ENCODE results near the gene LDLRAD4.
"Not testable (repeated sequence)": the region's sequence is repeated elsewhere in the genome, so short reads cannot be mapped to it uniquely, and the experiment has no call there.

Gene LDLRAD4

DNA sequence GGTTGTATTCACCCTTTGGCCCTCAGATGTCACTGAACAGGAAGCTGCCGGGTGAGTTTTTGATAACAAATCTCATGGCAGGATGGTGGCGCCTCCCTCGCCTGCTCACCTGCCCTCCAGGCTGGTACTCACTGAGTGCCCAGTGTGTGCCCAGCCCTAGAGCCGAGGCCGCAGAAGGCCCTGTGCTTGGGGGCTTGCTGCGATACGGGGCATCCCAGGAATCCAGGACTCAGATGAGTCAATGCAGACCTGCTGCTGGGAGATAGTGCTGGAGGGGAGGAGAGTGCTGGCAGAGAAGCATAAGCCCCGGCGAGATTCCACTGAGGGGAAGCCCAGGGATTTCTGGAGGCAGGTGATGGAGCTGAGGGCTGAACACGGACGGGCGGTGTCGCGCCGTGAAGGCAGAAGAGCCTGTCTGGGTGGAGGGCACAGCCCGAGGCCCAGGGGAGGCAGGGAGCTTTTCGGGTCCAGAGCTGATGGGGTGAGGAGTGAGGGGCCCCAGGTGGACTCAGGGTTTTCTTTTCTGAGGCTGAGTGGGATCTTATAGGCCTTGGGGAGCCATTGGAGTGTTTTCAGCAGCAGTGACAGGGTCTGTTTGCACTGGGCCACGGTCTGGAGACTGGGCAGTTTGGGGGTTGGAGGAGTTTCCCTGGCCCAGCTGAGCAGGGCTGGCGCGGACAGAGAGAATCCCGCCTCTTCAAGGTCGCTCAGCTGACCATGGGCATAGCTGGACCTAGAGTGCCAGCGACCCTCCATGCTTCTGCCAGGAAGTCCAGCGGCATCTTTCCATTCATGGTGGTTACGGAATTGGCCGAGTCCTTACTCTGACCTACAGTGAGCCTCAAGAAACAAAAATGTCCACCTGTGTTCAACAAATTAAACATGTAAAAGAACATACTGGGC, 35.5 kb downstream of the LDLRAD4 start:
- DNase-seq, result no peak

DNA sequence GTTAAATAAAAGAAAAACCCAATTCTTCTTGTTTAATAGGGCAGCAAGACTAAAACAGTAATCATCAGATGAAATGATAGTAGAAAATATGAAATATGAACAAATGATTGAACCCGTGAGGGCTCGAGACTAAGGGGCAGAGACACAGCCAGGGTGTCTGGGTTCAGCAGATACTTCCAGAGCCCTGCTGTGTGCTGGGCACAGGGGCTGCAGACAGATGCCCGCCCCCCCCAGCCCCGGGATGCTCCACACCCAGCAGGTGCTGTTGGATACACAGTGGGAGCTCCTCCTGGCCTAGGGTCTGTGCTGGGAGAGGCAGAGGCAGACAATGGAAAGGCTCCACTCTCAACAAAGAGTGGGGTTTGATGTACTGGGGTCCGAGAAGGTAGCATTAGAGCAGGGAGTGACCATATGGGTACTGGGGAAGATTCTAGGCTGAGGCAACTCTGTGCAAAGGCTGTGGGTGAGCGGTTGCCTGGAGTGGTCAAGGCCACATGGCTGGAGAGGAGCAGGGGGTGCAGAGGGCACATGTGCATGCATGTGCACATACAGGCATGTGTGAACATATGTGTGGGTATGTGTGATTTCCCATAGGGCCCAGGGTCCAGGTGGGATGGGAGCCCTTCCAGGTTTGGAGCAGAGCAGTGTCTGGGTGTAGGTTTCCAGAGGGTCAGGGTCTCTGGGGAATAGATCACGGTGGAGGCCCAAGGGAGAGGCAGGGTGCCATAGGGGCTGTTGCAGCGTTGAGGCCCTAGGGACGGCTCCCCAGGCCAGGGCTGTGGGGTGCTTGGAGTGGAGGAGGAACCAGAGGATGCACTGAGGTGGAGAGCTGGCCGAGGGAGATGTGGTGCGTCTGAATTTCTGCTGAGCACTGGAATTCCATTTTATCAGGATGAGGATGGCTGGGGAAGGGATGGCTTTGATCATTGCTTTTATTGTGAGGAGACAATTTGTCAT, 36.7 kb downstream of the LDLRAD4 start:
- no peak for DNase-seq

DNA sequence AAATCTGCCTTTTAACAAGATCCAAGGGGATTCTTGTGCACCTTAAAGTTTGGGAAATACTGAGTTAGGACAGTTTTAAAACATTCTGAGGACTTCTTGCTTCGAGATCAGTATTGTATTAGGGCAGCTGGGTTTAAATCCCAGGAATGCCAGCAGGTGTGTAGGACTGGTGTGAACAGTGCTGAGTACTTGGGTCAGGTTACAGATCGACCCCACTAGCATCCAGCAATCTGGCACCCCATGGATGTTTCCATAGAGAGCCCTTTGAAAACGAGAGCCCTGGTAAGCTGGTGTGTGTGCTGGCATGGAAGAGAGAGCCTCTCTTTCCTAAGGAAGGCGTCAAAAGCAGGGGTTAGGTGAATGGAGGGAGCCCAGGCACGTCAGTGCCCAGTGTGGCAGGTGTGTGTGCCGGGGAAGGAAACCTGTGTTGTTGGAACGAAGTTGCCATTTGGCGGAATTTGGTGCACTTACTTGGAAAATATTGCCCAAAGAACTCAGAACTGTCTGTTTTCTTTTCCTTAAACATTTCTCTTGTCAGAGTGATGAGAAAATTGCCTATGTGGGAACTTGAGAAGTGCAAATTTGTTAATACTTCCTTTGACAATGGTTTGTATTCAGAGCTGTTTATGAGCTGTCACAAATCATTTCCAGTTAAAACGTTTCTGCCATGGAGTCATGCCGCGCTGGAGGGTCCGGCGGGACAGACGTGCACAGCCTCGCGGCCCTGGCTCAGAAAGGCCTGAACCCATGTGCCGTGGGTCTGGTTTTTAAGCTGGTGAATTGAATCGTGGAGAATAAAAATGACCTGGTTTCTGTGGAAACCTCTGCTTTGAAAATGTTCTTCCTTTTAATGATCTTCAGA, 38.1 kb downstream of the LDLRAD4 start:
- DNase-seq, result no peak

DNA sequence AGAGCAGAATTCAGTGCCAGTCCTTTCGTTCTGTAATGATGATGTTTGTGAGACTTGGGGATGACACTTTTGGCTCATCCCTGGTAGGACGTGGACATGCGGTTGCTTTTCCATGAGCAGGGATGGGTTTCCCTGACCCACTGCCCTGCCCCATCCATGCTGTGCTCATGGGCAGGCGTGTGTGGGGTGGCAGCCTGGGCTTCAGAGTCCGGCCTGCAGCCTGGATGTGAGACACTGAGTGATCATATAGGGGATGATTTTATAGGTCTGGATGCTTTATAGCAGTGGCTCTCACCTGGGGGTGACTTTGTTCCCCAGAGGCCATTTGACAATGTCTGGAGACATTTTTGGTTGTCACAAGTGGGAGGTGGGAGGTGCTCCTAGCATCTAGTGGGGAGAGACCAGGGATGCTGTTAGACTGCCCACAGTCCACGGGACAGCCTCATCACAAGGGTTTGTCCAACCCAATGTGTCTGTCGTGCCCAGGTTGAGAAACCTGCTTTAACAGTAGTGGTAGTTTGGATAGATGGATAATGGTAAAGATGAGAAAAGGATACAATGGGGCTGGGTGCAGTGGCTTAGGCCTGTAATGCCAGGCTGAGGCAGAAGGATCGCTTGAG, 38.9 kb downstream of the LDLRAD4 start:
- no peak for DNase-seq

DNA sequence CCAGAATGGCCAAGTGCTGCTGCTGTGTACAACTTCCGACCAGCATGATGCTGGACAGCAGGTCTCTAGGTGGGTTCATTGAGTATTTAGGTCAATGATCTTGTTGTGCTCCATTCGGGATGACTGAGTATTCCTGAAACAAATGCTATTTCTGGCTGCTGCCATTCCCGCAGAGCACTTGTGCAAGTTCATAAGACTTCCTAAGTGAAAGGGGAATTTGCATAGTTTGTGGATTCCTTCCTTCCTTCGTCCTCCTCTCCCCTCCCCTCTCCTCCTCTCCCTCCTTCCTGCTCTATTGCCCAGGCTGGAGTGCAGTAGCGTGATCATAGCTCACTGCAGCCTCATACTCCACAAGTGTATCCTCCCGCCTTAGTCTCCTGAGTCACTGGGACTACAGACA, 40.4 kb downstream of the LDLRAD4 start:
- DNase-seq, result no peak

DNA sequence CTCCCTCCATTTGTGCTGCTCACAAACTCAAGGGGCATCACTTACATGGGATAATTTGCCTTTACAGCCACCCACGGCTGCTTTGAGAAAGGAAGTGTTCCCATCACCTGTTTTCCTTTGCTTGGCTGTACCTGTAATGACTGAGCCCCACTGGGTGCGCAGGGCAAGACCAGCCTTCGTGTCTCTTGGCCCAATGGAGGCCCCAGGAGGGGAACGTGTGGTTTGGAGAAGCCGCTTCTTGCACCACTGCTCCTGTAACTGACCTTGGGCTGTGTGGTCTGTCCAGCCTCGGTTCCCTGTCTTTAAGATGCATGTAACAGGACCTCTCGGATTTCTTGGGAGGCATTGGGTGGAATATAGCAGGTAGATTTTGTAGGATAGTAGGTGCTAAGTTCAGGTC, 41.1 kb downstream of the LDLRAD4 start:
- DNase-seq, result no peak

DNA sequence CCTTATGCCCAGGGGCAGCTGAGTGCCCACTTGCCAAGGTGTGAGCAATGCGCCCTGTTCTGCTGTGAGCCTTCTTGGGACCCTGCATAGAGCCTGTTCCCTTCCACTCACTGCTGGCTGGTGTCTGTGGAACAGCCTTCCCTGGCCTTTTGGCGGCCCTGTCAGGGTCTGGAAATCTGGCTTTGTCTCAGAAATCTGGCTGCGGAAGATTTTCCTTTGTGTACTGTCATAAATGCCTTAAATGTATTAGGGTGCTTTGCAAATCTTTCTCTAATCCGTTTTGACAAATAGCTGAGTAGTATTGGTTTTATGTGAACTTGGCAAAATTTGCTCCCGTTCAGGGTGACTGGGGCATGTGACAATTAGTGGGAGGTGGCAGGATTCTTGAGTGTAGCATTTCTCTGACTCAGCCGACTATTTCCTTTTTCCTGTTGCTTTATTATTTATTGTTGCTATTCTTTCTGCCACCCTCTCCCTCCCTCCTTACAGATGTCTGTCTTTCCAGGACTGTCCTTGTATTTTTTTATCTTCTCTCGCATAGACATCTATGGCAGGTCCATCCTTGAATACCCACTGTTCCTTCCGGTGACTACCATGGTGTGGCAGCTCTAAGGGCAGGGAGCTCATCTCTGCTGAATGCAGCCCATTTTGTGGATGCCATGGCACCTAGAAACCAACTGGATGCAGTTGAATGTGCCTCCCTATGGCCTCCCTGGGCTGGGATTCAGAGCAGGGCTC, 41.8 kb downstream of the LDLRAD4 start:
- DNase-seq, result no peak

DNA sequence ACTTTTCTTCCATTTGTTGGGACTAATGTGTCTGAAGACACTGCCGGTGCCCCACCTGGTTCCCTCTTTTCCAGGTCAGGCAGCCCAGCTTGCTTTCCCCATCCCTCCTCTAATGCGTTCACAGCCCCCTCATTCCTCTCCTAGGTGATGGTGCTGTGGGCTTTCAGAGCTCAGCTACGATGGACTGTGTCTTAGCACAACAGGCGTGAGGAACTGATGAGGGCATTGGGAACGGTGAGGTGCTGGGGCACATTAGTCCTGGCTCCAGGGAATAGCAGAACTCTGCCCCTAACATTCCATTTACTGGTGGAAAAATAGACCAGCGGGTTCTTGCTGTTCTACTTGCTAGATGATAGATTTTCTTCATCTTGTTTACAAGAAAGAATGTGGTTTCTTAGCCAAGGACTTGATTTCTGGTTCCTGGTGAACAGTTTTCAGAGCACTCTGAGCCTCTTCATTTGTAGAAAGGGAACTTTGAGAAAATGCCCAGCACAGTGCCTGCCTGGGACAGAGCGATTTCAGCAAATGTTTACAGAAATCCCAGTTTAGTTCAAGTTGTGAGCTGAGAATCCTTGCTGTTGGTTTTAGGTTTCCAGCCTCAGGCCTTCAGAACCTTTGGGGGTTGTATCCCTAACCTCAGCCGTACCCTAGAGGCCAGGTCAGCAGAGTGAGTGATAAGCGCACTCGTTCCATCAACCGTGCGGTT, 42.5 kb downstream of the LDLRAD4 start:
- no peak for DNase-seq

DNA sequence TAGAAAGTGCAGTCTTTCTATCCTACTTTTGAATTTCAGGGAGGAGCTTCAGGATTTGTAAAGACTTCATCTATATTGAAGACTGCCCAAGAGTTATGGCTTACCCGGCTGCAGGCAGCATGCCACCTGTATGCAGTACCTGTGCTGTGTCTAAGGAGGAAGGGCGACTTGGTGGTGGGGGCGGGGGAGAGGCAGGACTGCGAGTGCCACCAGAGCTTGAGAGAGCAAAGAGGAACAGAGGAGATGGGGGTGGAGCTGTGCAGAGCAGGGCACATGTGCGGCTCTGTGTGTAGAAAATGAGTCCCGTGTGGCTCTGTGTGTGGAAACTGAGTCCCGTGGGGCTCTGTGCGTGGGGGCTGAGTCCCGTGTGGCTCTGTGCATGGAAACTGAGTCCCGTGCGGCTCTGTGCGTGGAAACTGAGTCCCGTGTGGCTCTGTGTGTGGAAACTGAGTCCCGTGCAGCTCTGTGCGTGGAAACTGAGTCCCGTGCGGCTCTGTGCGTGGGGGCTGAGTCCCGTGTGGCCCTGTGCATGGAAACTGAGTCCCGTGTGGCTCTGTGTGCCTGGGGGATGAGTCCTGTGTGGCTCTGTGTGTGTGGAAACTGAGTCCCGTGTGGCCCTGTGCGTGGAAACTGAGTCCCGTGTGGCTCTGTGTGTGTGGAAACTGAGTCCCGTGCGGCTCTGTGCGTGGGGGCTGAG, 43.2 kb downstream of the LDLRAD4 start:
- no peak for DNase-seq

DNA sequence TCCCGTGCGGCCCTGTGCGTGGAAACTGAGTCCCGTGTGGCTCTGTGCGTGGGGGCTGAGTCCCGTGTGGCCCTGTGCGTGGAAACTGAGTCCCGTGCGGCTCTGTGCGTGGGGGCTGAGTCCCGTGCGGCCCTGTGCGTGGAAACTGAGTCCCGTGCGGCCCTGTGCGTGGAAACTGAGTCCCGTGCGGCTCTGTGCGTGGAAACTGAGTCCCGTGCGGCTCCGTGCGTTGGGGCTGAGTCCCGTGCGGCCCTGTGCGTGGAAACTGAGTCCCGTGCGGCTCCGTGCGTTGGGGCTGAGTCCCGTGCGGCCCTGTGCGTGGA, 43.8 kb downstream of the LDLRAD4 start:
- not testable (repeated sequence) for DNase-seq

DNA sequence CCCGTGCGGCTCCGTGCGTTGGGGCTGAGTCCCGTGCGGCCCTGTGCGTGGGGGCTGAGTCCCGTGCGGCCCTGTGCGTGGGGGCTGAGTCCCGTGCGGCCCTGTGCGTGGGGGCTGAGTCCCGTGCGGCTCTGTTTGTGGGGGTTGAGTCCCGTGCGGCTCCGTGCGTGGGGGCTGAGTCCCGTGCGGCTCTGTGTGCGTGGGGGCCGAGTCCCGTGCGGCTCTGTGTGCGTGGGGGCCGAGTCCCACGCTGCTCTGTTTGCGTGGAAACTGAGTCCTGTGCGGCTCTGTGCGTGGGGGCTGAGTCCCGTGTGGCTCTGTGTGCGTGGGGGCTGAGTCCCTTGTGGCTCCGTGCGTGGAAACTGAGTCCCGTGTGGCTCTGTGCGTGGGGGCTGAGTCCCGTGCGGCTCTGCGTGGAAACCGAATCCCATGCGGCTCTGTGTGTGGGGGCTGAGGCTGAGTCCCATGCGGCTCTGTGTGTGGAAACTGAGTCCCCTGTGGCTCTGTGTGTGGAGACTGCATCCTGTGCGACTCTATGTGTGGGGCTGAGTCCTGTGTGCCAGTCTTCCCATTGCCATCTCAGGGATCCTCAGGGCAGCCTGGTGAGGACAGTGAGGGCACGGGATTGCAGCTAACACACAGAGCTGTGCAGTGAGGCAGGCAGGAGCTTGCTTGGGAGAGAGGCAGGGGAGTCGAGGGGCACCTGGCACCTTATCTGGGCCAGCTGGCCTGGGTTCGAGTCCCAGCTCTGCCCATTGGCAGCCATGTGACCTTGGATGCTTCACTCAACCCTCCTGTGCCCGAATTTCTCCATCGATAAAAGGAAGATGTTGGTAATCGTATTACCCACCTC, 44.5 kb downstream of the LDLRAD4 start:
- DNase-seq, result no peak

DNA sequence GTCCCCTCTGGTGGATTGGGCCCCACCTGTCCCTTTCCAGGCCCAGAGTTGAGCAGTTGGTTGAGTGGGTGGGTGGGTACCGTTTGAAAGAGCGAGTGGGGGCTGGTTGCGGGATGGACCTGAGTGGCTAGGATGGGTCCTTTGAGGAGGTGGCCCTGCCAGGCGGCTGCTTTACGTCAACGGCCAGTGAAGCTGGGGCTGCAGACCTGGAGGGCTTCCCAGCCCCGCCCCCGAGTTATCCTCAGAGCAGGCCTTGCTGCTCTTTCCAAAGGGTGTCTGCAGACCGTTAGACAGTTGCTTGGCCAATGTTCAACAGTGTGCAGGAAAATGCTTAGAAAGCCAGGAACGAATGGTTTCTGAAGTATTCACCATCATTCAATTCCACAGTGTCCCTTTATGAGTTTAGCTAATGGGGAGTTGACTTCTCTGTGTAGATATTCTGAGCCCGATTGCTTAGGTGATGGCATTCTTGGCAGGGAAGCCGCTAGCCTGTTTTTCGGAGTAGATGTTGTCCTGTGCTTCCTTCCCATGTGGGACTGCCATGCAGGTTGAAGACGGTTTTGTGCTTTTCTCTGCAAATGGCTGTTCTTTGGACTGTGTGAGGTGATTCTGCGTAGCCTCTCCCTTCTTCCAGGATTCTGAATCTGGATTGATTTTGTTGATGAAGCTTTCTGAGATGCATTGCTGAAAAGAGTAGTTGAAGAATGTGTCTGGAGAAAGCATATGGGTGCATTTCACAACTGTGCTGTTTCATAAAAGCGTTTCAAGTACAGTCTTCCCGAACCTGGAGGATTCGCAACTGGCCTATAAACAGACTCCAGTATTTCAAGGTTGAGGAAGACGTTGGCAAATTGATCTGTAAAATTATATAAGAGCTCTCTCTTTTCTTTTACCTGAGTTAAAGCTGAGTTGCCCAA, 45.8 kb downstream of the LDLRAD4 start:
- DNase-seq, result no peak

DNA sequence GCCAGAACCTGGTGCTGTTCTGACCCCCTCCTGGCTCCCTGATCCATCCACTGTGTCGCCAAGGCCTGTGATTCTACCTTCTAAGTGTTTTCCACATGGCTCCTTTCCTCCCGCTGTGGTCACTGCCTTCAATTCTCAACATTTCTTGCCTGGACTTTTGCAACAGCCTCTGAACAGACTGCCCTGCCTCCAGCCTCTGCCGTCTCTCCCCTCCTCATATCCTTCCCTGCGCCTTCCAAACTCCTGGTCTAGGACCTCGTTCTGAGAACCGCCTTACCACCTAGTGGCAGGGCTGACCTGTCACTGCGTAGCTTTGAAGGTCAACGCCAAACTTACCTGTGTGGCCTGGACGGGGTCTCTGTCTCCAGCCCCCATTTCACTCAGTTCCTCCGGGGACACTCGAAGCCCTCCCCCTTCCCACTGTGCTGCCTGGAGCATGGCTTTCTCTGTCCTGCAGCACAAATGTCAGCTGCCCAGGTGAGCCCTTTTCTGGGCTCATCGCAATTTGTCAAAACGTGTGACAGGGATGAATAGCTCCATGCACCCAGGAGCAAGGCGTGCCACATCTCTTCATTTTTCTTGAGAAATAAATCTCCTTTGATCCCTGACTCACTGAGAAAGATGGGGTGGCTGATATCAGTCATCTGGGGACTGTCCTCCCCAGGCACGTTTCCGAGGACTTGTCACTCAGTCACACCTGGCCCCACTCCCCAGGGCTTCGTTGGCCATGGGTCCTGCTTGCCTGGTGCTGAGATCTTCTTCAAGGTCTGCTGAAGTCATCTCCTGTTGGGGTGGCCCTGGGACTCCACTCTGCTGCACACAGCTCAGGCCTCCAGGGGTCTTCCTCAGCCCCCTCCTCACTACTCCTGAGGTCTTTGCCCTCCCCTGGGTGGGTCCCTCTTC, 46.7 kb downstream of the LDLRAD4 start:
- DNase-seq, result no peak

DNA sequence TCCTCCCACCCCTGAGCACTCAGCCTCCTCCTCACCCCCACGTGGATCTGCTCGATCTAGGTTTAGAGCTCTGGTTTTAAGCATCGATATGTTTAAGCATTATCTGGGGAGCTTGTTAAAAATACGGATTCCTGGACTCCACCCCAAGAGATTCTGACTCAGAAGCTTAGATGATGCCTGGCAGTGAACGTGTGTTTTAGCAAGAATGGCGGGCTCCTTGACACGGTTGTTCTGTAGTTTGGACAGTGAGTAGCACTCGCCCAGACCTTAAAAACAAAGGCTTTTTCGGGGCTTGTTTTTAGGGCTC, 47.3 kb downstream of the LDLRAD4 start:
- DNase-seq, result no peak

DNA sequence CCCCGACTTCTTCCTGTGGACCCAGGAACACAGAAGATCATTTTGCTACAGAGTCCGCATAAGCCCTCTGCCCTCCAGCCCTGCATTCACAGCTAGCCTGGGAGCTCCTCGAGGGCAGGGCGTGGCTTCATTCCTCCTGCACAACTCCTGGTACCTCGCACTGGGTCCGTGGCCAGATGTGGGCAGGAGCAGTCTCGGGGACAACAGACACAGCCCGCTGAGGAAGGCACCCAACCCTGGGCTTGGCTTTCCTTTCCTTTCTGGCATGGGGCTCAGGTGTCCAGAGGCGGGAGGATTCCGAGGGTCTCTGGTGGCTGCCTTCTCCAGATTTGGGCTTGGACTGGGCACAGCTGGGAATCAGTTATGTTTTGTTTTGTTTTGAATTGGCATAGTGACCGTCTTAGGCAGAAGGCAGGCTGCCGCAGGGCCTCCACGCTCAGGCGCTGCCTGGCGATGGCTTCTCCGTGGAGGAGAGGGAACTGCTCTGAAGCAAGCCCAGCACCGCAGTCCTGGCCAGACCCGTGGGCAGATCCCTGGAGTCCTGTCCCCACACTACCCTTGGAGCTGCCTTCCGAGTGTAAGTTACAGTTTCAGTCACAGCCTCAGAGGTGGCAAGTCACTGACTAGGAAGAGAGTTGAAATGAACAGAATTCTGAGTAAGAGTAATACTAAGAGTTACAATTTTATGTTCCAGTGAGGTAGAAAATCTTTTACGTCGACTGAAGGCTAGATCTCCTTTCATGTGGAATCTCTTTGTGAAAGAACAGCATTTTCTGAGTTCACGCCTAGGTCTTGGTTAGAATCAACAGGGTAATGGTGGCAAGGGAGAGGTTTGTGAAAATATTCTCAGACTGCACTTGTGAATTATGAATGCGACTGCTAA, 47.9 kb downstream of the LDLRAD4 start:
- DNase-seq, result no peak

DNA sequence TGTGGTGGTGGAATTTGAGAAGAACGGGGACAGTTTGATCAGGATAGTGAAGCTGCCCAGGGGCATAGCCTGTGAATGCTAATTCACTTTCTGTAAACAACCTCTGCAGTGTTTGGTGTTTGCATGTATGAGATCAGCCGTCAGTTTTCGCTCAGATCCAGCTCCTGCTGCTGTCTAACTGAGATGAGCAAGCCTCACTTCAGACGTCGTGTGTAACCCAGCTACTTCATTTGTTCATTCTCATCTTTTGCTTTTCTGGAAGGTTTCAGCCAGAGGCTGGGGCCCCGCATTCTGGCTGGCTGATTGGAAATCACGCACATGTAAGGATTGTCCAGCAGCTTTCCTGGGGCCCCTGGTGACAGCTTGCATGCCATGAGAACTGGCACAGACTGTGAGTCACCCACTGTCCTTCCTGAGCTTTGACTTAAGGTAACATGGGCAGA, 48.9 kb downstream of the LDLRAD4 start:
- DNase-seq, result no peak
